Glomerular visceral epithelial cell (primary cell): ENCODE results near the gene PRR23E.

Experiments used
- DNase-seq: peaks from one replicate; pipeline ENCODE4 v3.0.0-alpha.2; 2016; ENCODE audit errors: extremely low spot score

PRR23E gene

GRCh38 chr3:127226946-127227842, 34.3 kb downstream of the PRR23E start:
- no peak for DNase-seq

- no peak for DNase-seq
Measured at GRCh38 chr3:127228866-127229265, 35.9 kb downstream of the PRR23E start.

- DNase-seq, result peak; percentile 13
Measured at GRCh38 chr3:127233371-127233770, 40.4 kb downstream of the PRR23E start.

- DNase-seq, result no peak
Measured at GRCh38 chr3:127234778-127235177, 41.8 kb downstream of the PRR23E start.

GRCh38 chr3:127235706-127236105, 42.8 kb downstream of the PRR23E start:
- DNase-seq, result no peak

GRCh38 chr3:127237835-127238234, 44.9 kb downstream of the PRR23E start:
- DNase-seq, result no peak

- no peak for DNase-seq
Measured at GRCh38 chr3:127238602-127239001, 45.7 kb downstream of the PRR23E start.

GRCh38 chr3:127247292-127247691, 54.4 kb downstream of the PRR23E start:
- no peak for DNase-seq
